Measurements from ENCODE around the gene AIRE.

DNA sequence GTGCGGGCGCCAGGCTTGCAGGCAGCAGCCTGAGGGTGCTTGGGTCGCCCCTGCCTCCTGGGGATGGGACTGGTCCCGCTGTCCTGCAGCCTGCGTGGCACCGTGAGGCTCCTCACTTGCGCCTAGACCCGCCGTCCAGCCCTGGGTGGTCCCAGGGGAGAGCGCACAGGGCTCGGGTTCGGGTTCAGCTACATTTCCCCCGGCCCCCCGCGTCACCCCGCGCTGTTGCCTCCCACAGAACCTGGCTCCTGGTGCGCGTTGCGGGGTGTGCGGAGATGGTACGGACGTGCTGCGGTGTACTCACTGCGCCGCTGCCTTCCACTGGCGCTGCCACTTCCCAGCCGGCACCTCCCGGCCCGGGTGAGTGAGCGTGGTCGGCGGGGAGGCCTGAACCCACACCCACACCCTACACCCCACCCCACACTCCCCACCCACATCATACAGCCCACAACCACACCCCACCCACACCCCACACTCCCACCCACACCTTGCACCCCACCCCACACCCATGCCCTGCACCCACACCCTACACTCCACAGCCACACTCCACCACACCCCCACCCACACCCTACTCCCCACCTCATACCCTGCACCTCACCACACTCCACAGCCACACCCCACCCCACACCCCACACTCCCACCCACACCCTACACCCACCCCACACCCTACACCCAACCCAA is 8.0 kb downstream of the AIRE start:
- TF ChIP-seq CTCF (IDR thresholded peaks at IDR 0.05) (no peak), POLR2A (IDR thresholded peaks at IDR 0.05) (no peak), EP300 (IDR thresholded peaks at IDR 0.05) (no peak), POLR2AphosphoS5 (IDR thresholded peaks at IDR 0.05) (no peak)
